PFSK-1 (cell line): ENCODE measurements around the gene PPFIA1.

ENCODE experiments used
- FOXP2 ChIP-seq: optimal IDR thresholded peaks from 2 replicates; pipeline ENCODE3; 2011; ENCODE audit warnings: borderline replicate concordance, control low read depth, inconsistent platforms; ENCODE audit not compliant: insufficient read depth; ENCODE audit errors: extremely low read length, extremely low read depth
- POLR2AphosphoS5 ChIP-seq: IDR thresholded peaks from 2 replicates; pipeline ENCODE4 v1.6.1; 2012; ENCODE audit warnings: low read depth, mild to moderate bottlenecking, control low read depth, low read length, moderate library complexity
- SIN3A ChIP-seq: IDR thresholded peaks from 2 replicates; pipeline ENCODE4 v1.6.1; 2012; ENCODE audit warnings: mild to moderate bottlenecking, low read length, moderate library complexity, borderline replicate concordance; ENCODE audit not compliant: insufficient read depth
- TAF1 ChIP-seq: IDR thresholded peaks from 2 replicates; pipeline ENCODE4 v1.6.1; 2012; ENCODE audit warnings: low read length, control low read depth, borderline replicate concordance; ENCODE audit not compliant: insufficient read depth
- TF ChIP-seq, protein P1 (sequence below), 2 experiments: IDR thresholded peaks; 2 replicates each; pipeline versions ENCODE4 v1.6.1 to v1.8.0; 2011 to 2012; ENCODE audit warnings: low read depth in 2 of 2, low read length in 2 of 2, control low read depth in 1 of 2, inconsistent platforms in 1 of 2, mild to moderate bottlenecking in 1 of 2, moderate library complexity in 1 of 2; ENCODE audit not compliant: insufficient read depth in 1 of 2

PPFIA1 gene

GRCh38 chr11:70383664-70384565, 113.4 kb downstream of the PPFIA1 start:
- no peak for TF ChIP-seq SIN3A
- TF ChIP-seq FOXP2, result no peak
- TF ChIP-seq, protein P1, sequence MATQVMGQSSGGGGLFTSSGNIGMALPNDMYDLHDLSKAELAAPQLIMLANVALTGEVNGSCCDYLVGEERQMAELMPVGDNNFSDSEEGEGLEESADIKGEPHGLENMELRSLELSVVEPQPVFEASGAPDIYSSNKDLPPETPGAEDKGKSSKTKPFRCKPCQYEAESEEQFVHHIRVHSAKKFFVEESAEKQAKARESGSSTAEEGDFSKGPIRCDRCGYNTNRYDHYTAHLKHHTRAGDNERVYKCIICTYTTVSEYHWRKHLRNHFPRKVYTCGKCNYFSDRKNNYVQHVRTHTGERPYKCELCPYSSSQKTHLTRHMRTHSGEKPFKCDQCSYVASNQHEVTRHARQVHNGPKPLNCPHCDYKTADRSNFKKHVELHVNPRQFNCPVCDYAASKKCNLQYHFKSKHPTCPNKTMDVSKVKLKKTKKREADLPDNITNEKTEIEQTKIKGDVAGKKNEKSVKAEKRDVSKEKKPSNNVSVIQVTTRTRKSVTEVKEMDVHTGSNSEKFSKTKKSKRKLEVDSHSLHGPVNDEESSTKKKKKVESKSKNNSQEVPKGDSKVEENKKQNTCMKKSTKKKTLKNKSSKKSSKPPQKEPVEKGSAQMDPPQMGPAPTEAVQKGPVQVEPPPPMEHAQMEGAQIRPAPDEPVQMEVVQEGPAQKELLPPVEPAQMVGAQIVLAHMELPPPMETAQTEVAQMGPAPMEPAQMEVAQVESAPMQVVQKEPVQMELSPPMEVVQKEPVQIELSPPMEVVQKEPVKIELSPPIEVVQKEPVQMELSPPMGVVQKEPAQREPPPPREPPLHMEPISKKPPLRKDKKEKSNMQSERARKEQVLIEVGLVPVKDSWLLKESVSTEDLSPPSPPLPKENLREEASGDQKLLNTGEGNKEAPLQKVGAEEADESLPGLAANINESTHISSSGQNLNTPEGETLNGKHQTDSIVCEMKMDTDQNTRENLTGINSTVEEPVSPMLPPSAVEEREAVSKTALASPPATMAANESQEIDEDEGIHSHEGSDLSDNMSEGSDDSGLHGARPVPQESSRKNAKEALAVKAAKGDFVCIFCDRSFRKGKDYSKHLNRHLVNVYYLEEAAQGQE (IDR thresholded peaks at IDR 0.05; ENCODE audit: insufficient read depth in 1 of 2, low read depth in 2 of 2, low read length in 2 of 2), result no peak
- no peak for TF ChIP-seq POLR2AphosphoS5
- TF ChIP-seq TAF1, result no peak

DNA sequence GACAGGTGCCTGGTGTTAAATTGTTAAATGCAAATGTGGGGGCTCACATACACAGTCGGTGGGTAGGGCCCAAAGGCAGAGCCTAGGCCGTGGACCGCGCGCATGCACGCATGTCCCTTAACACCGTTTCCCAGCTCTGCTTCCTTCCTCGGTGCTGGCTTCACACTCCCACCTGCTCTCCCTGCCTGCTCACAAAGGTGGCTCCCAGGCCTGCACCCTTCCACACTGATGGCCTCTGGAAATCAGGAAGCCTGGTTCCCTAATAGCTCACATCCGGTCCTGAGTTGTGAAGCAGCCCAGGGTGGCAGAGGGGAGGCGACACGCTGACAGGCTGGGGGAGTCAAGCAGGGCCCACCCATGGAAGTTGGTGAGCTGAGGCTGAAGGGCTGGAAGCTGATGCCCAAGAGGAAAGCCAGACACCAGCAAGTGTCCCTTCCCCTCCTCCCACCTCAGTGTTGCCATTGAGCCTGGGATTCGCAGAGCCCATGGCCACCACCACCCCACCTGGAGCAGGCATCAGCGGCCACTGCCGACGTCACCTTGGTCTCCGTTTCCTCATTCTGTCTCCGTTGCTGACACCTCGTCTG, 114.2 kb downstream of the PPFIA1 start:
- TF ChIP-seq TAF1, result no peak
- TF ChIP-seq, protein P1 (IDR thresholded peaks at IDR 0.05; ENCODE audit: insufficient read depth in 1 of 2, low read depth in 2 of 2, low read length in 2 of 2), result no peak
- TF ChIP-seq POLR2AphosphoS5, result no peak
- TF ChIP-seq SIN3A, result no peak
- TF ChIP-seq FOXP2, result no peak

DNA sequence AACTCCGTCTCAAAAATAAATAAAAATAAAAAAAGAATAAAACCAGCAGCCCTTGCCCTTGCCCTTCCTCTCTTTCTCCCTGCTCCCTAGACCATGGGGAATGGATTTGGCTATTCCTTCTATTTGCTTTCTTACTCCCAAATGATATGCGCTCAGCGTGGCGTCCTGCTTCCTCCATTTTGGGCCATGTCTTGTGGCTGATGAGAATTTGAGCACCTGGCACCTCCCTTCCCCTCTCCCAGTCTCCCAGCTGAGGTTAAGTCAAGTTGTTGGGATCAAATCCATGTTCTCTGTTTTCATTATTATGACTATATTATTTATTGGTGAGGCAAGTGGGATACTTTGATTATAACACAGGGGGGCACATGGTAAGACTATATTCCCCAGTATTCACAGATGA, 117.1 kb downstream of the PPFIA1 start:
- no peak for TF ChIP-seq SIN3A
- TF ChIP-seq FOXP2, result no peak
- TF ChIP-seq TAF1, result no peak
- no peak for TF ChIP-seq POLR2AphosphoS5
- TF ChIP-seq, protein P1 (IDR thresholded peaks at IDR 0.05; ENCODE audit: insufficient read depth in 1 of 2, low read depth in 2 of 2, low read length in 2 of 2), result no peak

GRCh38 chr11:70389201-70389600, 118.7 kb downstream of the PPFIA1 start:
- TF ChIP-seq POLR2AphosphoS5 (0 out of 2 replicates have a peak, but pooled peaks have one; percentile 19), TAF1 (no peak)

- TF ChIP-seq TAF1, result no peak
- no peak for TF ChIP-seq POLR2AphosphoS5
- TF ChIP-seq, protein P1 (IDR thresholded peaks at IDR 0.05; ENCODE audit: insufficient read depth in 1 of 2, low read depth in 2 of 2, low read length in 2 of 2), result no peak
- TF ChIP-seq SIN3A, result no peak
- no peak for TF ChIP-seq FOXP2
Measured at GRCh38 chr11:70394211-70394950, 123.9 kb downstream of the PPFIA1 start.
